GM21515 (cell line): ENCODE measurements around the gene PRKG1.
"Not testable (repeated sequence)": the region's sequence is repeated elsewhere in the genome, so short reads cannot be mapped to it uniquely, and the experiment has no call there.

ENCODE experiments used
- ATAC-seq: cut with Tn5 transposase; IDR thresholded peaks from one replicate; pipeline ENCODE4 v1.9.1; 2021; ENCODE audit not compliant: unreplicated experiment

The PRKG1 gene

DNA sequence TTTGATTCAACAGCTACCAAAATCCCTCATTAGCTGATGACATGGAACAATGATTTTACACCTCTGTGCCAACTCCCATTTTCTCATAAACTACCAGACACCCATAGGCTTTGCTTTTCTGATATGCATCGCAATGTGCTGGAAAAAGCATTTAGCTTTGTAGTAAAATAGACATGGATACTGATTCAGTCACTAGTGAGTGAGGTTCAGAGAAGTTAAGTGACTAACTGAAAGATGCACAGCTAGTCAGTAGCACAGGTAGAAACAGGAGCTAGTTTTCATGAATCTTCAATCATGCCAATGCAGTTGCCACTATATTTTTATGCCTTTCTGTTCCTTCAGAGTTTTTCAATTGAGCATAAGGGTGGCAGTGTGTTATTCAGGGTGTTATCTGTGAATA, 38.7 kb downstream of the PRKG1 start:
- no peak for ATAC-seq

DNA sequence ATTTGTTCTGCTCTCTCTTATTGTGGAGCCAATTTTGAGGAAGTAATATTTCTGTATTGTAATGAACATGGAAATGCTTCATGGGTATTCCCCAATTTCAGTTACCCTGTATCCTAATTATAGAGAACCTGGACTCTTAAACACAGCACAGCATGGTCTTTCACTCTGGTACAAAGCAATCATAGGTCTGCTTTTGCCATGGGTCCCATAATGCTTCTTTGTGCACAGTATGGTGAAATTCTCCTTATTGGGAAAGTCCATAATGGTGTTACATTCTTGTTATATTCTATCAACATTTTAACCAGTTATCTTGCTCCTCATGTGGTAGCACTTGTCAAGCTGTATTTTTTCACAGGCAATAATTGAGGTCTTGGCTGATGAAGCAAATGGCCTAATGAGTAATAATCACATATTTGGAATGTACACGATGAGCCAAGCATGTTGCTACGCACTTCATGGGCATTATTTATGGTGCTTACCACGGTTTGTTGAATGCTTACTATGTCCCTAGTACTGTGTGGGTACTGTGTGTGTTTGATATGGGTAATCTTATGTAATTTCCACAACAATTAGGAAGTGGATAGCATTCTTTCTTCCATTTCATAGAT, 42.9 kb downstream of the PRKG1 start:
- ATAC-seq = no peak

GRCh38 chr10:51117794-51118193, 43.5 kb downstream of the PRKG1 start:
- no peak for ATAC-seq

DNA sequence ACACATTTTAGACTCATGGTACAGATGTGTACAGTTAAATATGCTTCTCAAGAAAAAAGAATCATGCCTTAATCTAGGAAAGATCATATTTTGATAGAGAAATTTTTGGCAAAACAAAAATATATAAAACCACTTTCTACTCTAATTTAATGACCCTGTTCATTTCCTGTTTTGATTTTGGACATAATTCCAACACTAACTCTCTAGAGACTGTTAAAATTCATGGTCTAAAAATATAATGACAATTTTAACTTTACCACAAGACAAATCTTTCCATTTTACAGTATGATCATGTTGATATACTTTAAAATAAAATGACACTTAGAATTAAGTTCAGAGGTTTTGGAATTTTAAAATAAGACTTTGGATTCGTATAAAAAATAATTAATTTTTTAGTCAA, 45.2 kb downstream of the PRKG1 start:
- no peak for ATAC-seq

DNA sequence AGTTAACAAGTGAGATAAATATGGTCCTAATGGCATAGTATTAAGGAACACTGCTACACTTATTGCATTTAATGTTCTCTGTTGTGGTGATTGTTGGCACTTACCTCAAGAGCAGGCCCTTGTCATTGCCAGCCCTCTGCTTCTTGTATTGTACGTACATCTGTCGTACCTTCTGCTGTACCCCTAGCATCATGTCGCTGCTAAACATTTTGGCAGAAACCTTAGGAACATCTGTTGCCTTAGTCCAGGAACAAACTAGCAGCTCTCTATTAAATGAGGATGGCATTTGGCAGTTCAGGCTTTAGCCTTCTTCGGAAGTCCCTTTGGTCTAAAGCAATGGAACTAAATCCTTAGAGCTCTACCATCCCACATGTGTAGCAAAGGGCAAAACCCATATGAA, 47.6 kb downstream of the PRKG1 start:
- no peak for ATAC-seq

DNA sequence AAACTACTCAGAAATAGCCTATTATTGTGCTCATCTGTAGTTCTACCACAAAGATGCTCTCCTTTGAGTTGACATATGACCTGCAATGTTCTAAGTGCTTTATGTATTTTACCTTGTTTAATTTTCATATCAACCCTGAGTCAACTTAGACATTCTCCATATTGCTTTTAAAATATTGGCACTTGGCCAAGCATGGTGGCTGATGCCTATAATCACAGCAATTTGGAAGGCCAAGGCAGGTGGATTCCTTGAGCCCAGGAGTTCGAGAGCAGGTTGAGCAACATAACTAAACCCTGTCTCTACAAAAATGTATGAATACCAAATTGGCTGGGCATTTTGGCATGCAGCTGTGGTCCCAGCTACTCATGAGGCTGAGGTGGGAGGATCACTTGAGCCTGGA, 50.6 kb downstream of the PRKG1 start:
- ATAC-seq = no peak

DNA sequence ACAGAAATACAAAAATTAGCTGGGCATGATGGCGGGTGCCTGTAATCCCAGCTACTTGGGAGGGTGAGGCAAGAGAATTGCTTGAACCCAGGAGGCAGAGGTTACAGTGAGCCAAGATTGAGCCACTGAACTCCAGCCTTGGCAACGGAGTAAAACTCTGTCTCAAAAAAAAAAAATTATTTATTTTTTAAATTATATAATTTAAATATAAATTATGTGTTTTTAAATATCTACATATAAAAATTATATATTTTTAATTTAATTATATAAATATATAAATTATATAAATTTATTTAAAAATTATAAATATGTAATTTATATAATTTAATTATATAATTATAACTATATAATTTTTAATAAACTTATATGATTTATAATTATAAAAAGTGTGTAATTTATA, 51.2 kb downstream of the PRKG1 start:
- ATAC-seq = no peak

DNA sequence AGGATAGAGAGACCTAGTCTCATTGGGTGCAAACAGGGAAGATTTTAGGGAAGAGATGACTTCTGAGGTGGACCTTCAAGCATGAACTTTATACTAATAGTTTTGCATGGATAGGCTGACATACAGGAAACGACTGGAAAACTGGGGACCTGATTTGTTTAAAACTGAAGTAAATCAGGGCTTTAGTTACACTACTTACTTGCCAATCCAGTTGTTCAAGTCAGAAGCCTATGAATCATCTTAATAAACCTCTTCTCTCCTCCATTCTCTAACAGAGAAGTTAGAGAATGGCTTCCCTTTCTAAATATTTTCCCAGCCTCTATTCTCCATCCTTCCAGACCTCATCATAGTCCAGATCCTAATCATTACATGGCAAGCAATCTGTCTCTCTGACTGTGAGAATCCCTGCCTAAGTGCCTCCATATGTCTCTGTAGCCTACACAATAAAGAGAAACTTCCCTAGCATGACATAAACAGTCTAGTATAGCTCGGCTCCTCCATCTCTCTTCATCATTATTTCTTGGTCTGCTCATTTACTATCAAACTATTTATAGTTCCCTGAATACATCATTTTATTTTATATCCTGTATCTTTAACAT, 55.8 kb downstream of the PRKG1 start:
- no peak for ATAC-seq

DNA sequence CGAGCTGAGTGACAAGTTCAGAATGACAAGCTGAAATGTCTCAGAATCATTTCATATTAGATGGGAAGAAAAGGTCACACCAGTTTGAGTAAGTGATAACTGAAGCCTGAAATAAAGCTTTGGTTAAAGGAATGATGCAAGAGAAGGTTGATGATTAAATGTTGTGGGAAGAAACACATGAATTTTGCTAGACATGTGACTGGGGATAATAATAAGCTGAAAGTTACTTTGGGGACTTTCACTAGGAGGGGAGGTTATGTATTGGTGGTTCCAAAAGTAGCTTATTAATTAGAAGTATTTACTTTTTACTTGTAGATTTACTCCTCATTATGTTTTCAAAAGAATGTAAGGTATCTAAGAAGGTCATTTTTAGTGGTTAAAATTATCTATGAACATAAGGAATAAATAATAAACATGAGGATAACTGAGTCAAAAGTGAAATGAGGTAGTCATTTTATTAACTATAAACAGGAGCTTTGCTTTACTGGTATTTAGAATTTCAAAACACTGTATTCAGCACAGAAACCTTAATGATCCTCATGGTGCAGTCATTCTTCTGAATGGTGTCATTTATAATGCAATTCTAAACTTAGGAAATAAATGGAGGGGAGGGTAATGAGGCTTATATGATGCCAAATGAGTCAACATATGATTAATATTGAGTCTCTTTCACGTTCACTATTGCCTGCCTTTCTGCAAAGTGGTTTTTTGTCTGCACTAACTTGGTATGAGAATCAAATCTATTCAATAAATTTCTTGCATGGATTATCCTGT, 63.7 kb downstream of the PRKG1 start:
- ATAC-seq = no peak

DNA sequence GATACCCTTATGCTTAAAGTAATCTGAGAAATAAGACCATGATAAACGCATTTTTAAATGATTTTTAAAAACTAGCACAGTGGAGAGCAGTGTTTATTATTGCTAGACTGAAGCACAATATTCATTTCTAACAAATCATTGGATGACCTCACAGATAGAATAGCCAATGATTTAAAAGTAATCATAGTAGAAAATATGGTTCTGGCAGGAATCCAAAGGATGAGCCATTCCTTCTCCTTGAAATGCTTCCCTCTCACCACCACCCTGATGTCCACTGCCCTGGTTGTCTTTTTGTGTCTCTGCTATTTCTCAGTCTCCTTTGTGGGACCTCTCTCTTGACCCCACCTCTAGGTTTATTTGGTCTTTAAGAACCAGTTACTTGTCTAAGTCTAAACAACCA, 64.9 kb downstream of the PRKG1 start:
- no peak for ATAC-seq

DNA sequence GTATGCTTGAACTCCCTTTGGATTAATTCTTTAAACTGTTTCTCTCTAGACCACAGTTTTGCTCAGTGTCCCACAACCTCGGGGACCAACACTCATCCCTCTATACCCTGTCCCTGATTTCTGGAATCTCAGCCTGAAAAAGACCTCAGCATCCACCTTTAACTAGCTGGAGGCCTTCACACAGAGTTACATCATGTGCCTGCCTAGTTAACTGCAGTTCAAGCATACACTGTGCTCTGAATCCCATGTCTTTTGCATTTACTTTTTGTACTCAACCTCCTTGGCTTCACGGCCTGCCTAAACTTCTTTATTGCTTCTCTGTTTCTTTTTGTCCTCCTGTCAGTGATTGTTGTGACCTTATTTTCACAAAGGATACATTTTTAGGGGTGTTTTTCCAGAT, 66.7 kb downstream of the PRKG1 start:
- ATAC-seq = no peak

GRCh38 chr10:51144161-51144781, 70.0 kb downstream of the PRKG1 start:
- no peak for ATAC-seq

DNA sequence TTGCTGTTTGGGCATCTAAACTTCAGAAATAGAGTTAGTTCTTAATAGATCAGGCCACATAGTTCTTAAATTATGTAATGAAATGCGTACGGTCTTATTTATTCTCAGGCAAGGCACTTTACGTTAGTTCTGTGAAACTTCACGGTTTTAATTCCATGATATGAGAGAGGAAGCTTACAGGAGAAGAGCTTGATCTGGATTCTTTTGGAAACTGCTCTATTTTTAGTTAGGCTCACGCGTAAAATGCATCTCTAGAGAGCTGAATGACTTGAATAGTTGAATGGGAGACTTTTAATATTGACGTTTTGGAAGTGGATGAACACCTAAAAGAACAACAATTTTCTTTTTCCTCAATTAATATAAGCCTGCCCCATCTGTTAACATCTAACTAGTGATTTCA, 71.1 kb downstream of the PRKG1 start:
- ATAC-seq = no peak

GRCh38 chr10:51147644-51148399, 73.5 kb downstream of the PRKG1 start:
- ATAC-seq = no peak

- ATAC-seq = no peak
These were observed 82.6 kb downstream of the PRKG1 start for GRCh38 chr10:51156926-51157325.

DNA sequence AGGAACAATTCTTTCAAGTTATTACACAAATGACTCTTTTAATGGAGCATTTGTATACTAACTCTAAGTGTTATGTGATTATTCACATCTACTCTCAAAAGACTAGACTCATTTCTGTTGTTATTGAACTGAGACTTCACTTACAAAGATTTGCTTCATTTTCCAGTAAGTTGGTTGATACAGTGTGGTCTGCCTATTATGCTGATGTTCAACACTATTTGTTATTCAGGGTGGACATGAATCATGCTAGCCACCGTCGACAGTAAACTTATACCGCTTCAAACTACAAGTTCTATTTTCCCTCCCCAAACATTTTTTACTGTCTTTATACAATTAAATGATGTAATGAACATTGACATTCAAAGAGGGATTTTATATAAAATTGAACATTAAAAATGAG, 84.5 kb downstream of the PRKG1 start:
- no peak for ATAC-seq

DNA sequence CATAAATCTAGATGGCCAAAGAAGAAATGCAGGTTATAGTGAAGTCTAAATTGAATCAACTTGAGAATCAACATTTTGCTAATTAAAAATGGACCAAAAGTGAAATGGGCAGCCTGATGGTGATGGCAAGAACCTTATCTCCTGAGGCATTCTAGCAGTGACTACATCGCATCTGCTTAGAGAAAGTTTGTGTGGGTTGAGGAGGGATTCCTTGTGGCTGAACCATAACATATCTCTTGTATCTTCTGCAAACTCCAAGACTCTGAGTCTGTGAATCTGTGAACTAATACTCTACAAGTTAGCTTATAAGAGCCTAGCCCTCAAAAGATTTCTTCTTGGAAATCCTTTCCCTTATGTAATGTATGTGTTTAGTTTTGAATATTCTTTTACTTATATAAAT, 85.6 kb downstream of the PRKG1 start:
- ATAC-seq = no peak

GRCh38 chr10:51162002-51162401, 87.7 kb downstream of the PRKG1 start:
- ATAC-seq = no peak

- ATAC-seq = not testable (repeated sequence)
These were observed 89.2 kb downstream of the PRKG1 start for GRCh38 chr10:51163380-51164049.

DNA sequence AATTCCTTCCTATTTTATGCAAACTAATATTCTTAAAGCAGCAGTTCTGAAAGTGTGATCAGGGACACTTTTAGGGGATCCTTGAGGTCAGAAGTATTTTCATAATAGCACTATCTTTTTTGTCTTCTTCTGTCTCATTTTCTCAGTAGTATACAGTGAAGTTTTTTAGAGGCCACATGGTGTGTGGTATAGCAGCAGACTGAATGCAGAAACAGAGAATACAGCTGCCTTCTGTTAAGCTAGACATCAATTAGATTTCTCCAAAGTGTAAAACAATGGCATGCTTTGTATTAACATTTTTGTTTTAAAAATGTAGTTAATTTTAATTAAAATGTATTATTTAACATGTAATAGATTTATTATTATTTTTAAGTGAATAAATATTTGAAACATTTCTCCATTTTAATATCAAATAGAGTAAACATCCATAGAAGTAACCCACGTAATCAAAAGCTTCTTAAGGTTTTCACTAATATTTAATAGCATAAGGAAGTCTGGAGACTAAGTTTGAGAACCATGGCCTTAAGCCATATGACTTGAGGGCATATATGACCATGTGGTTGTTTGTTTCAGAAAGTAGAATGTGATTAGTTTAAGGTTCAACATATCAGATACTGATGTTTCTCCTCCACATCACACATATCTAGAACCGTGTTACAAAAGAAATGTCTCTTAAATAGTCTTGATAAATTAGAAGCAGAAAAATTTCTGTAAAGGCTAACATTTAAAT, 94.0 kb downstream of the PRKG1 start:
- no peak for ATAC-seq
